HEK293 (cell line): Measurements from ENCODE around the gene RPS29.

Experiments
- CTCF ChIA-PET: fragments of 350-600 bp; formaldehyde crosslinking; extraction: SDS; loops from one replicate; lab custom pipeline; 2021; ENCODE audit warnings: antibody characterized with exemption; lab: Yijun Ruan, JAX
- POLR2A ChIA-PET: fragments of 300-600 bp; formaldehyde crosslinking; extraction: SDS; loops from one replicate; lab custom pipeline; 2020; ENCODE audit warnings: antibody characterized with exemption, inconsistent platforms; lab: Yijun Ruan, JAX
- H3K27ac ChIP-seq: fragments of 200-500 bp; sonication (Bioruptor generic); 2 replicates; pipeline ENCODE4 v1.5.1; 2014; ENCODE audit warnings: low read depth, low read length, control low read depth, inconsistent platforms; ENCODE audit errors: extremely low read depth
- H3K36me3 ChIP-seq, 2 experiments: fragments of 200-500 bp in 1 of 2; sonication (Bioruptor generic) in 1 of 2; 1 replicate in 1 of 2; 2 replicates in 1 of 2; pipeline ENCODE4 v1.5.1; 2014 to 2017; ENCODE audit warnings: inconsistent platforms in 2 of 2, low read length in 2 of 2; ENCODE audit not compliant: control insufficient read depth in 2 of 2, insufficient read depth in 1 of 2
- H3K4me1 ChIP-seq: fragments of 200-500 bp; sonication (Bioruptor generic); 2 replicates; pipeline ENCODE4 v1.5.1; 2014; ENCODE audit warnings: mild to moderate bottlenecking, low read length, inconsistent platforms; ENCODE audit not compliant: control insufficient read depth, insufficient read depth
- H3K4me3 ChIP-seq: 2 replicates; pipeline ENCODE4 v1.5.1; 2011; ENCODE audit warnings: low read depth, mild to moderate bottlenecking, control low read depth, low read length, moderate library complexity
- H3K9me3 ChIP-seq: fragments of 200-500 bp; sonication (Bioruptor generic); 2 replicates; pipeline ENCODE4 v1.5.1; 2014; ENCODE audit warnings: low read depth, low read length, inconsistent platforms; ENCODE audit not compliant: control insufficient read depth, insufficient read depth
- BCL11B ChIP-seq: fragments of 450-650 bp; formaldehyde crosslinking; IDR thresholded peaks from 2 replicates; pipeline ENCODE4 v1.5.1; 2016; ENCODE audit warnings: low read depth, missing biosample characterization, missing genetic modification characterization
- GLIS2 ChIP-seq: fragments of 450-650 bp; formaldehyde crosslinking; IDR thresholded peaks from 2 replicates; pipeline ENCODE4 v1.5.1; 2016; ENCODE audit warnings: missing biosample characterization, missing genetic modification characterization
- HOXC10 ChIP-seq: sonication (generic); formaldehyde crosslinking; IDR thresholded peaks from 2 replicates; pipeline ENCODE4 v1.8.1; 2023; ENCODE audit warnings: mild to moderate bottlenecking, missing genetic modification reagents
- IKZF3 ChIP-seq: fragments of 450-650 bp; IDR thresholded peaks from 2 replicates; pipeline ENCODE4 v1.5.0; 2018; ENCODE audit warnings: missing biosample characterization, mild to moderate bottlenecking, missing genetic modification characterization, moderate library complexity
- KLF16 ChIP-seq: fragments of 450-650 bp; formaldehyde crosslinking; IDR thresholded peaks from 2 replicates; pipeline ENCODE4 v1.5.1; 2017; ENCODE audit warnings: missing biosample characterization, missing genetic modification characterization
- KLF8 ChIP-seq: fragments of 450-650 bp; formaldehyde crosslinking; IDR thresholded peaks from 2 replicates; pipeline ENCODE4 v1.5.1; 2016; ENCODE audit warnings: missing biosample characterization, missing genetic modification characterization
- OVOL3 ChIP-seq: fragments of 450-650 bp; formaldehyde crosslinking; IDR thresholded peaks from 2 replicates; pipeline ENCODE4 v1.5.1; 2016; ENCODE audit warnings: missing biosample characterization, missing genetic modification characterization
- PBX3 ChIP-seq: sonication (generic); formaldehyde crosslinking; IDR thresholded peaks from 2 replicates; pipeline ENCODE4 v1.8.1; 2022; ENCODE audit warnings: mild to moderate bottlenecking, moderate library complexity, missing genetic modification reagents
- PRDM1 ChIP-seq: fragments of 450-650 bp; formaldehyde crosslinking; IDR thresholded peaks from 2 replicates; pipeline ENCODE4; 2016; ENCODE audit warnings: missing biosample characterization, missing genetic modification characterization
- PRDM4 ChIP-seq: fragments of 450-650 bp; formaldehyde crosslinking; IDR thresholded peaks from 2 replicates; pipeline ENCODE4 v1.5.1; 2017; ENCODE audit warnings: missing biosample characterization, missing genetic modification characterization
- SP3 ChIP-seq: fragments of 450-650 bp; formaldehyde crosslinking; IDR thresholded peaks from 2 replicates; pipeline ENCODE4 v1.5.1; 2016; ENCODE audit warnings: missing biosample characterization, missing genetic modification characterization
- SP7 ChIP-seq: fragments of 450-650 bp; formaldehyde crosslinking; IDR thresholded peaks from 2 replicates; pipeline ENCODE4 v1.5.1; 2016; ENCODE audit warnings: missing biosample characterization, missing genetic modification characterization
- YY1 ChIP-seq: fragments of 450-650 bp; formaldehyde crosslinking; IDR thresholded peaks from 2 replicates; pipeline ENCODE4 v1.5.1; 2018; ENCODE audit warnings: missing biosample characterization, missing genetic modification characterization
- ZBTB17 ChIP-seq: fragments of 450-650 bp; formaldehyde crosslinking; IDR thresholded peaks from 2 replicates; pipeline ENCODE4 v1.5.1; 2016; ENCODE audit warnings: missing biosample characterization, missing genetic modification characterization
- ZBTB21 ChIP-seq: fragments of 450-650 bp; formaldehyde crosslinking; IDR thresholded peaks from 2 replicates; pipeline ENCODE4 v1.5.1; 2017; ENCODE audit warnings: missing biosample characterization, missing genetic modification characterization
- ZBTB26 ChIP-seq: fragments of 450-650 bp; formaldehyde crosslinking; optimal IDR thresholded peaks from 2 replicates; pipeline ENCODE3; 2016; ENCODE audit warnings: missing biosample characterization, mild to moderate bottlenecking, missing genetic modification characterization
- ZFP3 ChIP-seq: fragments of 450-650 bp; formaldehyde crosslinking; IDR thresholded peaks from 2 replicates; pipeline ENCODE4 v1.5.1; 2016; ENCODE audit warnings: low read depth, missing biosample characterization, missing genetic modification characterization
- ZFP37 ChIP-seq: fragments of 450-650 bp; formaldehyde crosslinking; IDR thresholded peaks from 2 replicates; pipeline ENCODE4 v1.5.1; 2016; ENCODE audit warnings: missing biosample characterization, missing genetic modification characterization
- ZNF324 ChIP-seq: fragments of 450-650 bp; formaldehyde crosslinking; IDR thresholded peaks from 2 replicates; pipeline ENCODE4 v1.5.1; 2016; ENCODE audit warnings: missing biosample characterization, missing genetic modification characterization
- ZNF501 ChIP-seq: fragments of 450-650 bp; formaldehyde crosslinking; IDR thresholded peaks from 2 replicates; pipeline ENCODE4 v1.5.1; 2016; ENCODE audit warnings: missing biosample characterization, missing genetic modification characterization
- ZNF518A ChIP-seq: fragments of 450-650 bp; formaldehyde crosslinking; conservative IDR thresholded peaks from 2 replicates; pipeline ENCODE4 v1.5.1; 2016; ENCODE audit warnings: low read depth, missing biosample characterization, missing genetic modification characterization
- ZNF843 ChIP-seq: fragments of 450-650 bp; formaldehyde crosslinking; IDR thresholded peaks from 2 replicates; pipeline ENCODE4 v1.5.1; 2016; ENCODE audit warnings: missing biosample characterization, missing genetic modification characterization
- ZSCAN30 ChIP-seq: fragments of 450-650 bp; IDR thresholded peaks from 2 replicates; pipeline ENCODE4 v1.5.1; 2018; ENCODE audit warnings: missing biosample characterization, mild to moderate bottlenecking, missing genetic modification characterization, moderate library complexity
- ZSCAN4 ChIP-seq: fragments of 450-650 bp; formaldehyde crosslinking; IDR thresholded peaks from 2 replicates; pipeline ENCODE4 v1.5.1; 2017; ENCODE audit warnings: missing biosample characterization, missing genetic modification characterization

RPS29 gene

GRCh38 chr14:49620182-49621113 is 34.3 kb upstream of the RPS29 start, which contains the start of the genes MGAT2 and RPL36AL:
Gene MGAT2 (plus strand): TSS chr14:49620799. CDS start chr14:49621269, 470 bp downstream.
Gene RPL36AL (minus strand): TSS chr14:49620626. CDS start chr14:49619104, 1,522 bp downstream.
- no peaks in the 10 kb centered on the region for H3K4me1 ChIP-seq
- peak within 1 kb of the TSS; percentile 96 for H3K27ac ChIP-seq
- CTCF ChIA-PET: interaction anchor here (0.7 to 2.5 kb wide), 7 partner anchors 10 to 187 kb away, joined by 3 to 10 read pairs (median 3); partner anchors contain the start of genes DNAAF2 and RPS29
- POLR2A ChIA-PET: interaction anchor here (0.5 to 3.0 kb wide), 24 partner anchors 8 to 248 kb away, joined by 3 to 44 read pairs (median 6); partner anchors contain the start of genes DNAAF2, KLHDC2, LRR1 and NEMF
- peaks cover 17 to 36% of the 10 kb centered on the region in 2 experiments for H3K36me3 ChIP-seq
- H3K9me3 ChIP-seq: no peaks in the 10 kb centered on the region
- peak within 1 kb of the TSS; percentile 87 for H3K4me3 ChIP-seq
- TF ChIP-seq BCL11B: peak; percentile 68; the same call in 1 of the 2 replicates
- peak; percentile 47; the same call in 1 of the 2 replicates for TF ChIP-seq ZNF324 (tag by site-specific recombination)
- TF ChIP-seq ZBTB17: peak; percentile 73
- 0 out of 2 replicates have a peak, but pooled peaks have one; percentile 14 for TF ChIP-seq ZBTB21 (tag by site-specific recombination)
- peak; percentile 44 for TF ChIP-seq ZNF501
- peak; percentile 100 for TF ChIP-seq OVOL3 (tag by site-specific recombination)
- 0 out of 2 replicates have a peak, but pooled peaks have one; percentile 58 for TF ChIP-seq HOXC10 (CRISPR knock-in tag)
- TF ChIP-seq ZNF518A (tag by site-specific recombination): no peak
- TF ChIP-seq YY1 (tag by site-specific recombination): peak; percentile 47
- TF ChIP-seq PRDM1 (tag by site-specific recombination): peak; percentile 79
- peak; percentile 55 for TF ChIP-seq SP3 (tag by site-specific recombination)
- no peak for TF ChIP-seq GLIS2 (tag by site-specific recombination)
- TF ChIP-seq ZFP3 (tag by site-specific recombination): peak; percentile 77
- peak; percentile 88; the same call in 1 of the 2 replicates for TF ChIP-seq PBX3 (CRISPR knock-in tag)
- peak; percentile 61 for TF ChIP-seq ZBTB26 (tag by site-specific recombination)
- peak; percentile 49; the same call in 1 of the 2 replicates for TF ChIP-seq KLF8 (tag by site-specific recombination)
- TF ChIP-seq ZFP37 (tag by site-specific recombination): peak; percentile 85
- peak; percentile 23; the same call in 1 of the 2 replicates for TF ChIP-seq ZSCAN4 (tag by site-specific recombination)
- peak; percentile 42; the same call in 1 of the 2 replicates for TF ChIP-seq PRDM4 (tag by site-specific recombination)
- peak; percentile 59; the same call in 1 of the 2 replicates for TF ChIP-seq KLF16 (tag by site-specific recombination)
- no peak for TF ChIP-seq IKZF3 (tag by site-specific recombination)
- no peak for TF ChIP-seq ZNF843 (tag by site-specific recombination)
- TF ChIP-seq ZSCAN30: peak; percentile 34; the same call in 1 of the 2 replicates
- peak; percentile 58 for TF ChIP-seq SP7 (tag by site-specific recombination)
